Glutamatergic neuron (in vitro differentiated cells): ENCODE results near the gene TEC. TPM values are rescaled to one million over a fixed set of nuclear protein-coding genes. Genes with fewer than 3 reads are reported as not detected.

ENCODE experiments used
- DNase-seq: peaks from one replicate; pipeline ENCODE4 v3.0.0; 2022
- H3K27ac Mint-ChIP-seq: one replicate; pipeline ENCODE4 v1.8.0; 2020; ENCODE audit warnings: mild to moderate bottlenecking, mixed read lengths, inconsistent platforms; ENCODE audit not compliant: unreplicated experiment
- H3K27me3 Mint-ChIP-seq: one replicate; pipeline ENCODE4 v1.8.0; 2020; ENCODE audit warnings: mild to moderate bottlenecking, moderate library complexity, mixed read lengths, inconsistent platforms; ENCODE audit not compliant: unreplicated experiment
- H3K36me3 Mint-ChIP-seq: one replicate; pipeline ENCODE4 v1.8.0; 2020; ENCODE audit warnings: mild to moderate bottlenecking, mixed read lengths, inconsistent platforms; ENCODE audit not compliant: unreplicated experiment
- H3K4me1 Mint-ChIP-seq: one replicate; pipeline ENCODE4 v1.8.0; 2020; ENCODE audit warnings: mild to moderate bottlenecking, low read depth, mixed read lengths, inconsistent platforms; ENCODE audit not compliant: unreplicated experiment
- H3K4me3 Mint-ChIP-seq: one replicate; pipeline ENCODE4 v1.8.0; 2020; ENCODE audit warnings: mild to moderate bottlenecking, mixed read lengths, inconsistent platforms; ENCODE audit not compliant: unreplicated experiment
- H3K9me3 Mint-ChIP-seq: one replicate; pipeline ENCODE4 v1.8.0; 2020; ENCODE audit warnings: mild to moderate bottlenecking, moderate library complexity, mixed read lengths, inconsistent platforms; ENCODE audit not compliant: unreplicated experiment
- total RNA-seq: library from RNA; stranded (reverse); fragmentation: NEBNext Ultra II Directional; extraction: Animal tissue kit (Norgen Biotek cat#: 25700); gene quantifications from one replicate; pipeline ENCODE4 v1.2.1, GENCODE V29; 2021; ENCODE audit not compliant: unreplicated experiment
- TF ChIP-seq, protein P1 (sequence below): fragments of 200-600 bp; sonication (generic); IDR thresholded peaks from one replicate; pipeline ENCODE4 v1.5.0; 2021; ENCODE audit not compliant: partially characterized antibody, unreplicated experiment

Gene TEC
- total RNA-seq, 1 donor from 2014 or later = 0.37 TPM

DNA sequence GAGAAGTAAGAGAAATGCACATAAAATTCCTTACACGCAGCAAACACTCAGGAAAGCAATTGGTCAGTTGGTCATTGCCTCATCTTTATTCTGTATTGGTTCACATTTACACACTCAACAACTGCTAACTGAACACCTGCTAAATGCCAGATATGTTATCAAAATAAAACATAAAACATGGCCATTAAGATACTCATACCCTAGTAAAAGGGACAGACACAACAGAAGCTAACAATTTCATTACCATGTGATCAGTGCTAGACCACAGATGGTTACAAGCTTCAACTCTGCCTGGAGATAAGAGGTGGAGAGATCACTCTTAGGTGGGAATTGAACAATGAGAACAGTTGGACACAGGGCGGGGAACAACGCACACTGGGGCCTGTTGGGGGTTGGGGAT, 26.2 kb downstream of the TEC start:
- H3K4me1 Mint-ChIP-seq = no peaks in the 10 kb centered on the region
- no peak overlapping the region for H3K27ac Mint-ChIP-seq
- H3K4me3 Mint-ChIP-seq = no peak overlapping the region
- no peak for DNase-seq
- TF ChIP-seq, protein P1, sequence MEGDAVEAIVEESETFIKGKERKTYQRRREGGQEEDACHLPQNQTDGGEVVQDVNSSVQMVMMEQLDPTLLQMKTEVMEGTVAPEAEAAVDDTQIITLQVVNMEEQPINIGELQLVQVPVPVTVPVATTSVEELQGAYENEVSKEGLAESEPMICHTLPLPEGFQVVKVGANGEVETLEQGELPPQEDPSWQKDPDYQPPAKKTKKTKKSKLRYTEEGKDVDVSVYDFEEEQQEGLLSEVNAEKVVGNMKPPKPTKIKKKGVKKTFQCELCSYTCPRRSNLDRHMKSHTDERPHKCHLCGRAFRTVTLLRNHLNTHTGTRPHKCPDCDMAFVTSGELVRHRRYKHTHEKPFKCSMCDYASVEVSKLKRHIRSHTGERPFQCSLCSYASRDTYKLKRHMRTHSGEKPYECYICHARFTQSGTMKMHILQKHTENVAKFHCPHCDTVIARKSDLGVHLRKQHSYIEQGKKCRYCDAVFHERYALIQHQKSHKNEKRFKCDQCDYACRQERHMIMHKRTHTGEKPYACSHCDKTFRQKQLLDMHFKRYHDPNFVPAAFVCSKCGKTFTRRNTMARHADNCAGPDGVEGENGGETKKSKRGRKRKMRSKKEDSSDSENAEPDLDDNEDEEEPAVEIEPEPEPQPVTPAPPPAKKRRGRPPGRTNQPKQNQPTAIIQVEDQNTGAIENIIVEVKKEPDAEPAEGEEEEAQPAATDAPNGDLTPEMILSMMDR = no peak
- no peaks in the 10 kb centered on the region for H3K36me3 Mint-ChIP-seq
- no peaks in the 10 kb centered on the region for H3K9me3 Mint-ChIP-seq
- peaks cover 1% of the 10 kb centered on the region for H3K27me3 Mint-ChIP-seq

DNA sequence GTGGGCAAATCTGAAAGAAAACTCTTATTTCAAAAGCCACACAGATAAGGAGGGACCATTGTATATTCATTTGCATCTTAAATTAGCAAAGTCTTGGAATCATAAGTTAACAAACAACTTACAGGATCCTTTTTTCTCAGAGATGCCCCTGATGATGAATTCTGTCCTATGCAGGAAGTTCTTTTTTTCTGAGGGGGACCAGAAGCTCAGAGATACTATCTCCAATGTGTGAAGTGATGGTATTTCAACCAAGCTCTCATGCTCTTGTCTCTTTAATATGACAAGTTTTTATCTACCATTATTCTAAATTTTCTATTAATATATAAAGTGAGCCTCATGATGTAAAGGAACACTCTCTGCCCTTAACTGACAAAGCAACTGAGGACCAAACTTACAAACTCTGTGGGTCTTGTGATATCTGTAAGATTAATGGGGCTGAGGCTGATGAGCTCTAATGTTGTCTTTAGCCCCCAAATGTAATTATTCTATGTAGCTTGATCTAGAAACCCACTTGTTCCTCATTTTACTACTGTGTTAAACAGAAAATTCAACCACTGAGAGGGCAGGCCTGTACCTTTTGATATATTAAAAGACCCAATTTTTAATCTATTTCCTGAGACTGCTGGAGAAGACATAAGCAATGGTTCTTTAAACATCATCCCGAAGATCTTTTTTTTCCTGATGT, 27.0 kb downstream of the TEC start:
- H3K27me3 Mint-ChIP-seq = peaks cover 1% of the 10 kb centered on the region
- H3K9me3 Mint-ChIP-seq = no peaks in the 10 kb centered on the region
- no peak for DNase-seq
- no peaks in the 10 kb centered on the region for H3K4me1 Mint-ChIP-seq
- no peak overlapping the region for H3K4me3 Mint-ChIP-seq
- H3K36me3 Mint-ChIP-seq = no peaks in the 10 kb centered on the region
- H3K27ac Mint-ChIP-seq = no peak overlapping the region
- TF ChIP-seq, protein P1 = no peak

DNA sequence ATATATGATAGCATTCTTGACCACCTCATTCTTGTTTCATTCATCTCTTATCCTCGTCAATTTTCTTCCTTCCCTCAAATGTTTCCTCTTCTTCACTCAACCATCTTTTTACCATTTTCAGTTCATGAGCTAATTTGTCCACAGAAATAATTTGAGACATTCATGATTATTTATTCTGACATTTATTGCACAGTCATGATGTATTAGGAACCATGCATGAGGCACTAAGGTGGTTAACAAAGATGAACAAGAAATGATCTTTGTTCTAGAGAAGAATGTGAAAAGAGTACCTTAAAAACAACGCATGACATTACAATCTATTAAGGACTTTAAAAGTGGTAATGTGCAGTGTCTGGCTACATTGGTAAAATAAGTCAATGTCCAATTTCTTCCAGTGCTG, 27.9 kb downstream of the TEC start:
- TF ChIP-seq, protein P1 = no peak
- Mint-ChIP-seq H3K4me1 (no peaks in the 10 kb centered on the region), H3K36me3 (no peaks in the 10 kb centered on the region), H3K9me3 (no peaks in the 10 kb centered on the region), H3K27me3 (peaks cover 1% of the 10 kb centered on the region), H3K27ac (no peak overlapping the region), H3K4me3 (no peak overlapping the region)
- no peak for DNase-seq

DNA sequence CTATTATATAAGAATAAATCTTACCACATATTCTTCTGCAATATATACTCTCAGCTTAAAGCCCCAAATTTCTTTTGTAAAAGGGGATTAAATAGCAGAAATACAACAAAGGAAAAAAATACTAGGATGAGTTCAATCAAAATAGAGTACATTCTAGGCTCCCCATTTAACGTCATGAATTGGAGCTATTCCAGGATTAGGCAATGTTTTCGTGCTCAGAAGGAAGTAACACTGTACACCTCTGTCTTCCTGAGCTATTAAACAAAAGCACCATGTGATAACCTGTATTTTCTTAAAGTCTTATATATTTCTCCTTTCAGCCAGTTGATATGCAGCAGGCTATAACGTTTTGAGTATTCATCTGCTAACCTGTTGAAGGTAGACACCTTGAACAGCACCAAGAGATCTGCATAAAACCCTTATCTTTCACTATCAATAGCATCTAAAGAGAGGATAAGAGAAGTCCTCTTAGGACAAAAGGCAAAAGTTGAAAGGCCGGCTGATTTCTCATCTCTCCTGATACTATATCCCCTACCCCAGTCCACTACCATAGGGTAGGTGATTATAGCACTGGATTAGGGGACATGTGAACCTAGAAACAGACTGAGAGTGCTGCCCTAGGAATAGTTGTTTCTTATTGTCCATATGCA, 31.5 kb downstream of the TEC start:
- no peaks in the 10 kb centered on the region for H3K4me1 Mint-ChIP-seq

DNA sequence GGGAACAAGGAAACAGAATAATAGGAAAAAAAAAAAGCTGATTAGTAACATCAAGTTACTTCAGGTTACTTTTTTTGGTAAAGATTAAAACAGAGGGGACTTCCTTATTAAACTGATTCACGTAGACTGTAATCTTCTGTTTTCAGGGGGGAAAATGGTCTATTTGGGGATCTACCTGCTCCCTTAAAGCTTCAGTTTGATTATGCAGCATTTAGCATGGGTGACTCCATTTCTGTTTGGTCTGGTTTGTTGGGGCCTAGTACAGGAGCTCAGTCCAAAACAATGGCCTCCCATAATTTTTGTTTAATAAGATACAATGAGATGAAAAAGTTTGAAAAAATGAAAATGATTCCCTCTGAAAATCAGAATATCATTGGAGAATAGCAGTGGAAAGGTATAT, 34.6 kb downstream of the TEC start:
- DNase-seq = no peak
- Mint-ChIP-seq H3K27ac (no peak overlapping the region), H3K36me3 (no peaks in the 10 kb centered on the region), H3K27me3 (no peaks in the 10 kb centered on the region), H3K9me3 (peaks cover 1% of the 10 kb centered on the region), H3K4me3 (no peak overlapping the region), H3K4me1 (no peaks in the 10 kb centered on the region)
- TF ChIP-seq, protein P1 = no peak

More for the DNA sequence above, 31.5 kb downstream of the TEC start:
- DNase-seq = no peak
- no peaks in the 10 kb centered on the region for H3K36me3 Mint-ChIP-seq
- TF ChIP-seq, protein P1 = no peak
- H3K4me3 Mint-ChIP-seq = no peak overlapping the region
- H3K27me3 Mint-ChIP-seq = no peaks in the 10 kb centered on the region
- no peak overlapping the region for H3K27ac Mint-ChIP-seq
- peaks cover 1% of the 10 kb centered on the region for H3K9me3 Mint-ChIP-seq
